ENCODE data around the gene DYNLRB2.
A peak's percentile ranks its signal among the peaks of the same experiment; 100 is the strongest.

DNA sequence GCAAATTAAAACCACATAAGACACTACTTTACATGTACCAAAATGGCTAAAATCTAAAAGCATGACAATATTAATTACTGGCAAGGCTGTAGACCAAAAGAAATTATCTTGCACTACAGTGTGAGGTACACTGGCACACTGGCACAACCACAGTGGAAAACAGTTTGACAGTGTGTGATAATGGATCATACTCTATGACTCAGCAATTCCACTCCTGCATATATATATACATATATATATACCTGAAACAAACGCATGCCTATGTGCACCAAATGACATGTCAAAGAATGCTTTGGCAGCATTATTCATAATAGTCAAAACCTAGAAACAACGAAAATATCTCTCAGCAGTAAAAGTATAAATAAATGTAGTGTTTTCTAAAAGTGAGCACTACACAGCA is 4.6 kb upstream of the DYNLRB2 start:
- TF ChIP-seq, protein P1, sequence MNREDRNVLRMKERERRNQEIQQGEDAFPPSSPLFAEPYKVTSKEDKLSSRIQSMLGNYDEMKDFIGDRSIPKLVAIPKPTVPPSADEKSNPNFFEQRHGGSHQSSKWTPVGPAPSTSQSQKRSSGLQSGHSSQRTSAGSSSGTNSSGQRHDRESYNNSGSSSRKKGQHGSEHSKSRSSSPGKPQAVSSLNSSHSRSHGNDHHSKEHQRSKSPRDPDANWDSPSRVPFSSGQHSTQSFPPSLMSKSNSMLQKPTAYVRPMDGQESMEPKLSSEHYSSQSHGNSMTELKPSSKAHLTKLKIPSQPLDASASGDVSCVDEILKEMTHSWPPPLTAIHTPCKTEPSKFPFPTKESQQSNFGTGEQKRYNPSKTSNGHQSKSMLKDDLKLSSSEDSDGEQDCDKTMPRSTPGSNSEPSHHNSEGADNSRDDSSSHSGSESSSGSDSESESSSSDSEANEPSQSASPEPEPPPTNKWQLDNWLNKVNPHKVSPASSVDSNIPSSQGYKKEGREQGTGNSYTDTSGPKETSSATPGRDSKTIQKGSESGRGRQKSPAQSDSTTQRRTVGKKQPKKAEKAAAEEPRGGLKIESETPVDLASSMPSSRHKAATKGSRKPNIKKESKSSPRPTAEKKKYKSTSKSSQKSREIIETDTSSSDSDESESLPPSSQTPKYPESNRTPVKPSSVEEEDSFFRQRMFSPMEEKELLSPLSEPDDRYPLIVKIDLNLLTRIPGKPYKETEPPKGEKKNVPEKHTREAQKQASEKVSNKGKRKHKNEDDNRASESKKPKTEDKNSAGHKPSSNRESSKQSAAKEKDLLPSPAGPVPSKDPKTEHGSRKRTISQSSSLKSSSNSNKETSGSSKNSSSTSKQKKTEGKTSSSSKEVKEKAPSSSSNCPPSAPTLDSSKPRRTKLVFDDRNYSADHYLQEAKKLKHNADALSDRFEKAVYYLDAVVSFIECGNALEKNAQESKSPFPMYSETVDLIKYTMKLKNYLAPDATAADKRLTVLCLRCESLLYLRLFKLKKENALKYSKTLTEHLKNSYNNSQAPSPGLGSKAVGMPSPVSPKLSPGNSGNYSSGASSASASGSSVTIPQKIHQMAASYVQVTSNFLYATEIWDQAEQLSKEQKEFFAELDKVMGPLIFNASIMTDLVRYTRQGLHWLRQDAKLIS (CRISPR knock-in tag; IDR thresholded peaks at IDR 0.05): no peak
- no peak for TF ChIP-seq SP1 (CRISPR knock-in tag; IDR thresholded peaks at IDR 0.05)
- TF ChIP-seq MAZ (CRISPR knock-in tag; conservative IDR thresholded peaks at IDR 0.05 in 1 of 2, IDR thresholded peaks at IDR 0.05 in 1 of 2): no peak
- TF ChIP-seq CTCF (IDR thresholded peaks at IDR 0.05 in 2 of 3, conservative IDR thresholded peaks at IDR 0.05 in 1 of 3; ENCODE audit: insufficient read depth in 2 of 3, low read depth in 1 of 3, low read length in 3 of 3): no peak
- TF ChIP-seq THRB (CRISPR knock-in tag; conservative IDR thresholded peaks at IDR 0.05): no peak
- TF ChIP-seq ZNF778 (CRISPR knock-in tag; IDR thresholded peaks at IDR 0.05): no peak
- no peak for TF ChIP-seq HDAC1 (IDR thresholded peaks at IDR 0.05)
- TF ChIP-seq, protein P2, sequence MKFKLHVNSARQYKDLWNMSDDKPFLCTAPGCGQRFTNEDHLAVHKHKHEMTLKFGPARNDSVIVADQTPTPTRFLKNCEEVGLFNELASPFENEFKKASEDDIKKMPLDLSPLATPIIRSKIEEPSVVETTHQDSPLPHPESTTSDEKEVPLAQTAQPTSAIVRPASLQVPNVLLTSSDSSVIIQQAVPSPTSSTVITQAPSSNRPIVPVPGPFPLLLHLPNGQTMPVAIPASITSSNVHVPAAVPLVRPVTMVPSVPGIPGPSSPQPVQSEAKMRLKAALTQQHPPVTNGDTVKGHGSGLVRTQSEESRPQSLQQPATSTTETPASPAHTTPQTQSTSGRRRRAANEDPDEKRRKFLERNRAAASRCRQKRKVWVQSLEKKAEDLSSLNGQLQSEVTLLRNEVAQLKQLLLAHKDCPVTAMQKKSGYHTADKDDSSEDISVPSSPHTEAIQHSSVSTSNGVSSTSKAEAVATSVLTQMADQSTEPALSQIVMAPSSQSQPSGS (CRISPR knock-in tag; IDR thresholded peaks at IDR 0.05): no peak
- TF ChIP-seq CREM (IDR thresholded peaks at IDR 0.05; ENCODE audit: low read depth): no peak
- peak; percentile 81 for TF ChIP-seq MAFG (tag; conservative IDR thresholded peaks at IDR 0.05)
- TF ChIP-seq, protein P3, sequence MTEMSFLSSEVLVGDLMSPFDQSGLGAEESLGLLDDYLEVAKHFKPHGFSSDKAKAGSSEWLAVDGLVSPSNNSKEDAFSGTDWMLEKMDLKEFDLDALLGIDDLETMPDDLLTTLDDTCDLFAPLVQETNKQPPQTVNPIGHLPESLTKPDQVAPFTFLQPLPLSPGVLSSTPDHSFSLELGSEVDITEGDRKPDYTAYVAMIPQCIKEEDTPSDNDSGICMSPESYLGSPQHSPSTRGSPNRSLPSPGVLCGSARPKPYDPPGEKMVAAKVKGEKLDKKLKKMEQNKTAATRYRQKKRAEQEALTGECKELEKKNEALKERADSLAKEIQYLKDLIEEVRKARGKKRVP (CRISPR knock-in tag; IDR thresholded peaks at IDR 0.05): no peak
